Left lung (tissue), 10 donors: ENCODE data around the gene IL17D. TPM values are rescaled to one million over a fixed set of nuclear protein-coding genes. Genes with fewer than 3 reads are reported as not detected.

Experiments
- ATAC-seq: fragments of 200-7000 bp; cut with Tn5 transposase; one replicate; pipeline ENCODE4 v1.9.1; 2020; ENCODE audit warnings: moderate library complexity
- DNase-seq, 4 donors: peaks; one replicate each; pipeline ENCODE4 v3.0.0-alpha.2; 2013 to 2020
- H3K27ac ChIP-seq, 2 donors: fragments of 200-600 bp; sonication (generic) in 1 of 2; one replicate each; pipeline versions ENCODE4 v1.5.0 to v1.8.0; 2020 to 2021
- H3K27me3 ChIP-seq, 2 donors: fragments of 200-600 bp; sonication (generic) in 1 of 2; one replicate each; pipeline versions ENCODE4 v1.5.0 to v1.8.0; 2020 to 2021
- H3K36me3 ChIP-seq, 2 donors: fragments of 200-600 bp; sonication (generic) in 1 of 2; one replicate each; pipeline versions ENCODE4 v1.5.0 to v1.8.0; 2020 to 2021
- H3K4me1 ChIP-seq, 2 donors: fragments of 200-600 bp; one replicate each; pipeline ENCODE4 v1.8.0; 2021
- H3K4me3 ChIP-seq, 2 donors: fragments of 200-600 bp; sonication (generic) in 1 of 2; one replicate each; pipeline versions ENCODE4 v1.5.0 to v1.8.0; 2020 to 2021; ENCODE audit warnings: mild to moderate bottlenecking in 1 of 2
- H3K9me3 ChIP-seq, 2 donors: fragments of 200-600 bp; sonication (generic) in 1 of 2; one replicate each; pipeline versions ENCODE4 v1.5.0 to v1.8.0; 2020 to 2021
- intact Hi-C, 2 donors: fragments of 100-400 bp; cut with DNase I; formaldehyde crosslinking; loops; one replicate each; pipeline versions ENCODE4 v1.11.2 to v1.14.2; 2022
- polyA plus RNA-seq, 6 donors: library from polyadenylated mRNA; unstranded; fragments of 120-200 nt; gene quantifications; one replicate each; pipeline ENCODE4 v1.2.1, GENCODE V29; 2013; ENCODE audit not compliant: insufficient read length in 6 of 6
- total RNA-seq, 2 donors: library from RNA; stranded (reverse); fragmentation: NEBNext Ultra II Directional; extraction: Animal tissue kit (Norgen Biotek cat#: 25700); gene quantifications; one replicate each; pipeline ENCODE4 v1.2.1, GENCODE V29; 2021
- TF ChIP-seq, protein P1 (sequence below), 2 donors: fragments of 200-600 bp; sonication (generic) in 1 of 2; IDR thresholded peaks; one replicate each; pipeline versions ENCODE4 v1.5.0 to v1.8.0; 2021; ENCODE audit warnings: antibody characterized with exemption in 2 of 2
- donor health status: DM: no; HTN: yes; CAD: no.
- donor health status: DM: no; HTN: no; CAD: no.

Gene IL17D
- total and polyA plus RNA-seq, 8 donors, result 1.1 to 12.2 (median 8.7) TPM

DNA sequence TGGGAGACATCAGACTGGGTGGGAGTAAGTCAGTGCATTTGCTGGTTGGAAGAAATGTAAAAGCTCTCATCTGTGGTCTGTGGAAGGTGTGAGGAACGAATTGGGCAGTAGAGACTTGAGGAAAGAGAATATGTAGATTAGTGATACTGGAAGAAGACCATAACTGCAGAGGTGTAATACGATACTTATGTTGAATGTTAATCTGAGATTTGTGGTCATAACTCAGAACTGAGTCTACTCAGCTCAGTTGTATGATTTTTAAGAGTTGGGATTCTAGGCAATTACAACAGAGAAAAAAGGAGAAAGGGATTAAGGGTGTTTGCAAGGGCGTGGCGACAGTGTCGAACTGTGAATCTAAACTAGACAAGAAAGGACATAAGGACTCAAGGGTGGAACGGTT, 3.2 kb upstream of the IL17D start:
- no peak overlapping the region for H3K4me3 ChIP-seq
- intact Hi-C loops, result no loop called here
- H3K9me3 ChIP-seq, result no peaks in the 10 kb centered on the region
- H3K27me3 ChIP-seq, result peaks cover 6 to 39% of the 10 kb centered on the region in 2 donors
- TF ChIP-seq, protein P1, sequence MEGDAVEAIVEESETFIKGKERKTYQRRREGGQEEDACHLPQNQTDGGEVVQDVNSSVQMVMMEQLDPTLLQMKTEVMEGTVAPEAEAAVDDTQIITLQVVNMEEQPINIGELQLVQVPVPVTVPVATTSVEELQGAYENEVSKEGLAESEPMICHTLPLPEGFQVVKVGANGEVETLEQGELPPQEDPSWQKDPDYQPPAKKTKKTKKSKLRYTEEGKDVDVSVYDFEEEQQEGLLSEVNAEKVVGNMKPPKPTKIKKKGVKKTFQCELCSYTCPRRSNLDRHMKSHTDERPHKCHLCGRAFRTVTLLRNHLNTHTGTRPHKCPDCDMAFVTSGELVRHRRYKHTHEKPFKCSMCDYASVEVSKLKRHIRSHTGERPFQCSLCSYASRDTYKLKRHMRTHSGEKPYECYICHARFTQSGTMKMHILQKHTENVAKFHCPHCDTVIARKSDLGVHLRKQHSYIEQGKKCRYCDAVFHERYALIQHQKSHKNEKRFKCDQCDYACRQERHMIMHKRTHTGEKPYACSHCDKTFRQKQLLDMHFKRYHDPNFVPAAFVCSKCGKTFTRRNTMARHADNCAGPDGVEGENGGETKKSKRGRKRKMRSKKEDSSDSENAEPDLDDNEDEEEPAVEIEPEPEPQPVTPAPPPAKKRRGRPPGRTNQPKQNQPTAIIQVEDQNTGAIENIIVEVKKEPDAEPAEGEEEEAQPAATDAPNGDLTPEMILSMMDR (IDR thresholded peaks at IDR 0.05), result no peak
- peaks cover 0 to 14% of the 10 kb centered on the region in 2 donors for H3K4me1 ChIP-seq
- H3K27ac ChIP-seq, result no peak overlapping the region
- no peaks in the 10 kb centered on the region for H3K36me3 ChIP-seq
- ATAC-seq, result no peak
- no peak for DNase-seq

DNA sequence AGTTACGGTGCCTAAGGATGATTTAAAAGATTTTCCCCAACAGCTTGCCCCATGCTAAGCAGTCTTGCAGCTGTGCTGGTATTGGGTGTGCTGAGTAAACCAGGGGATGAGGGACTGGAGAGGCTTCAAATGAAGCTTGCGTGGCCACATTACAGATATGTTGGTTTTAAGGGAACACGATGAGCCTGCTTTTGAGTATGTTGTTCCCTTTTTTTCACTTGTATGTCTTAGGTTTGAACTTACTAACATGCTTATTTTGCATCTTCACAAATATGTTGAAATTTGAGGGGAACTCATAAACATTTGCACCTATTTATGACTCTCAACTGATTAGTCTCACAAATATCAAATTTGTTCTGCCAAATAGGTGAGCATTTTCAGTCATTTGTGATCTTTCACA, 2.0 kb upstream of the IL17D start:
- DNase-seq (no peak), ATAC-seq (no peak)
- no peak overlapping the region for H3K4me3 ChIP-seq
- H3K27me3 ChIP-seq, result peaks cover 6 to 39% of the 10 kb centered on the region in 2 donors
- peaks cover 0 to 14% of the 10 kb centered on the region in 2 donors for H3K4me1 ChIP-seq
- TF ChIP-seq, protein P1 (IDR thresholded peaks at IDR 0.05), result no peak
- no peaks in the 10 kb centered on the region for H3K36me3 ChIP-seq
- H3K9me3 ChIP-seq, result no peaks in the 10 kb centered on the region
- H3K27ac ChIP-seq, result no peak overlapping the region
- intact Hi-C loops, result no loop called here

DNA sequence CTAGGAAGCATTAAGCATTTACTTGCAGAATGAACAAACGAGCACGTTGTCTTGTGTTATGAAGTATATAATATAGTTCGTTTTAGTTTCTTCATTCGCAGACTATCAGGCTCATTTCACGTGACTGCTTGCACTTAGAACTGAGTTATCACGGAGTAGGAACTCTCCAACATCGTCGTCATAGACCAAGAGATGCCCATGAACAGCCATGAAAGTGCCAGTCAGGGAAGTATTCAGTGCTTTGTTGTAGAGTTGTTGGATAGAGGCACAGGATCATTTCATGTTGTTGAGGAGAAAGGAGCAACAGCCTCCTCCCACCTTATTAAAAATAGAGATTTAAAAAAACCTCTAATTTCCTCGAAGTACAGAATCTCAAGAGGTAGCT, 977 bp upstream of the IL17D start:
- peak; percentile 21 for ATAC-seq
- no peak overlapping the region for H3K27ac ChIP-seq
- intact Hi-C loops, result no loop called here
- no peak for DNase-seq
- no peaks in the 10 kb centered on the region for H3K9me3 ChIP-seq
- TF ChIP-seq, protein P1 (IDR thresholded peaks at IDR 0.05), result no peak
- H3K4me1 ChIP-seq, result peaks cover 0 to 14% of the 10 kb centered on the region in 2 donors
- no peaks in the 10 kb centered on the region for H3K36me3 ChIP-seq
- H3K4me3 ChIP-seq, result peak overlapping the region; percentile 55 to 58
- peaks cover 6 to 39% of the 10 kb centered on the region in 2 donors for H3K27me3 ChIP-seq

DNA sequence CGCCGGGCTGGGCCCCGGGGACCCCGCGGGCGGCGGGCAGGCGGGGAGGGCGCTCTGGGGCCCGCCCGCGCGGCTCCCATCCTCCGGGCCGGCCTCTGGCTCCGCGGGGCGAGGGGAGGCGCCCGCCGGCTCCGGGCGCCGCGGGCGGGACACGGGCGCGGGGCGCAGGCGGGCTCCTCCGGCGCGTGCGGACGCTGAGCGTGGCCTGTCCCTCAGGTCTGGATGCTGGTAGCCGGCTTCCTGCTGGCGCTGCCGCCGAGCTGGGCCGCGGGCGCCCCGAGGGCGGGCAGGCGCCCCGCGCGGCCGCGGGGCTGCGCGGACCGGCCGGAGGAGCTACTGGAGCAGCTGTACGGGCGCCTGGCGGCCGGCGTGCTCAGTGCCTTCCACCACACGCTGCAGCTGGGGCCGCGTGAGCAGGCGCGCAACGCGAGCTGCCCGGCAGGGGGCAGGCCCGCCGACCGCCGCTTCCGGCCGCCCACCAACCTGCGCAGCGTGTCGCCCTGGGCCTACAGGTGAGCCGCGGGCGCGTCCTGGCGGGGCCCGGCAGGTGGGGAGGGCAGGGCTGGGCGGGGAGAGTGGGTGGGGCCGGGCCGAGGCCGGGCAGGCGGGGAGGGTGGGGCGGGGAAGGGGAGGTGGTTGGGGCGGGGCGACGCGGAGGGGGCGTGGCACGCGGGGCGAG, 420 bp downstream of the IL17D start:
- Histone ChIP-seq H3K27ac (no peak overlapping the region), H3K4me1 (peaks cover 0 to 14% of the 10 kb centered on the region in 2 donors), H3K9me3 (no peaks in the 10 kb centered on the region), H3K27me3 (peaks cover 6 to 39% of the 10 kb centered on the region in 2 donors), H3K4me3 (peak overlapping the region; percentile 5 to 36), H3K36me3 (no peaks in the 10 kb centered on the region)
- TF ChIP-seq, protein P1 (IDR thresholded peaks at IDR 0.05), result peak; percentile 19 to 54
- intact Hi-C loops, result no loop called here
- DNase-seq (peak; percentile 73 to 93 (median 86)), ATAC-seq (peak; percentile 89)

DNA sequence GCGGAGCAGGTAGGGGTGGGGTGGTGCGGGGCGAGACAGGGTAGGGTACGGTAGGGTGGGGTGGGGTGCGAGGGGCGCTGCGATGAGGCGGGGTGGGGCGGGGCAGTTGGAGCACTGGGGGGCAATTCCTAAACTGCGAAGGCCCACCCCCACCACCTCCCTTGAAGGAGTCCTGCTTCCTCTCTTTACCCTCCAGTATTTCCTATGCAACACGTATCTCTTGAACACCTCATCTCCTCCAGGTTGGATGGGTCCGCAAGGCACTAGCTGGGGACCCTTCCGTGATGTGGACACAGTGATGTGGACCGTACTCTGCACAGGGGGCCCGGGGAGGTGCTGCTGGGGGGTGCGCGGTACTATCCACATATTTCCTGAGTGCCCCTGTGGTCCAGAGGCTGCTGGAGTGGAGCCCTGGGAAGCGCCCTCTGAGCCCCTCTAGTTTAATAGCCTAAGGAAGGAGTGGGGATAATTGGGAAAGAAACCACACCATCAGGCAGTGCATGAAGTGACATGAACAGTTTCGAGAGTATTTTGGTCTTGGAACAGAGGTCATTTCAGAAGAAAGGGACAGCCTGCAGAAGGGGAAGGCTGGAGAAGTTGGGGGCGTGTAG, 1.1 kb downstream of the IL17D start:
- H3K27ac ChIP-seq, result no peak overlapping the region
- H3K4me3 ChIP-seq, result peak overlapping the region in 1 of 2 donors; percentile 36
- peaks cover 0 to 14% of the 10 kb centered on the region in 2 donors for H3K4me1 ChIP-seq
- DNase-seq (no peak), ATAC-seq (no peak)
- intact Hi-C loops, result no loop called here
- peaks cover 6 to 37% of the 10 kb centered on the region in 2 donors for H3K27me3 ChIP-seq
- TF ChIP-seq, protein P1 (IDR thresholded peaks at IDR 0.05), result no peak
- no peaks in the 10 kb centered on the region for H3K9me3 ChIP-seq
- no peaks in the 10 kb centered on the region for H3K36me3 ChIP-seq
